Measurements from ENCODE around the gene RXRG.

RXRG gene

GRCh38 chr1:165371588-165372225 lies 73.2 kb downstream of the RXRG start:
- H3K9me3 ChIP-seq (replicated peaks; ENCODE audit: insufficient read depth, low read length): no peaks in the 10 kb centered on the region
- no peak overlapping the region for H3K4me3 ChIP-seq (ENCODE audit: low read length)
- DNase-seq: peak; percentile 34
- H3F3A ChIP-seq (ENCODE audit: insufficient read depth, low read length): no peaks in the 10 kb centered on the region
- no peaks in the 10 kb centered on the region for H3K9me2 ChIP-seq (replicated peaks; ENCODE audit: insufficient read depth, low read length)
- no peak for TF ChIP-seq EZH2phosphoT487 (IDR thresholded peaks at IDR 0.05; ENCODE audit: low read length)
- no peak for TF ChIP-seq EZH2 (optimal IDR thresholded peaks at IDR 0.05; ENCODE audit: low read depth, low read length)
- TF ChIP-seq CTCF (IDR thresholded peaks at IDR 0.05; ENCODE audit: low read length): no peak
- no peaks in the 10 kb centered on the region for H3K79me2 ChIP-seq (ENCODE audit: low read length)
- peaks cover 16% of the 10 kb centered on the region for H3K4me1 ChIP-seq (ENCODE audit: low read length)
- H2AFZ ChIP-seq (ENCODE audit: low read length): no peak overlapping the region
- no peak overlapping the region for H3K9ac ChIP-seq (ENCODE audit: low read length)
- H3K27me3 ChIP-seq (replicated peaks; ENCODE audit: insufficient read depth, low read length): peaks cover 51% of the 10 kb centered on the region
- no peak overlapping the region for H3K4me2 ChIP-seq (ENCODE audit: low read depth, low read length)
- H3K36me3 ChIP-seq (replicated peaks; ENCODE audit: insufficient read depth, low read length): no peaks in the 10 kb centered on the region
- no peak overlapping the region for H3K27ac ChIP-seq (ENCODE audit: low read length)
- H4K20me1 ChIP-seq (ENCODE audit: insufficient read depth, low read length): no peaks in the 10 kb centered on the region

GRCh38 chr1:165369255-165369848 lies 75.6 kb downstream of the RXRG start:
- Histone ChIP-seq H3K9ac (ENCODE audit: low read length) (no peak overlapping the region), H3K4me1 (ENCODE audit: low read length) (peaks cover 16% of the 10 kb centered on the region), H3K36me3 (replicated peaks; ENCODE audit: insufficient read depth, low read length) (no peaks in the 10 kb centered on the region), H2AFZ (ENCODE audit: low read length) (no peak overlapping the region), H3K27ac (ENCODE audit: low read length) (no peak overlapping the region), H3K9me3 (replicated peaks; ENCODE audit: insufficient read depth, low read length) (no peaks in the 10 kb centered on the region), H4K20me1 (ENCODE audit: insufficient read depth, low read length) (no peaks in the 10 kb centered on the region), H3K4me2 (ENCODE audit: low read depth, low read length) (no peak overlapping the region), H3K9me2 (replicated peaks; ENCODE audit: insufficient read depth, low read length) (no peaks in the 10 kb centered on the region), H3K27me3 (replicated peaks; ENCODE audit: insufficient read depth, low read length) (peaks cover 27% of the 10 kb centered on the region), H3K79me2 (ENCODE audit: low read length) (no peaks in the 10 kb centered on the region), H3K4me3 (ENCODE audit: low read length) (no peak overlapping the region), H3F3A (ENCODE audit: insufficient read depth, low read length) (no peaks in the 10 kb centered on the region)
- DNase-seq: peak; percentile 64
- TF ChIP-seq EZH2phosphoT487 (IDR thresholded peaks at IDR 0.05; ENCODE audit: low read length): no peak
- peak; percentile 98 for TF ChIP-seq CTCF (IDR thresholded peaks at IDR 0.05; ENCODE audit: low read length)

GRCh38 chr1:165367375-165367993 lies 77.4 kb downstream of the RXRG start:
- Histone ChIP-seq H3K9ac (ENCODE audit: low read length) (no peak overlapping the region), H2AFZ (ENCODE audit: low read length) (no peak overlapping the region), H3K9me2 (replicated peaks; ENCODE audit: insufficient read depth, low read length) (no peaks in the 10 kb centered on the region), H3K4me1 (ENCODE audit: low read length) (peaks cover 16% of the 10 kb centered on the region), H3K27ac (ENCODE audit: low read length) (no peak overlapping the region), H3K27me3 (replicated peaks; ENCODE audit: insufficient read depth, low read length) (peaks cover 15% of the 10 kb centered on the region), H3K9me3 (replicated peaks; ENCODE audit: insufficient read depth, low read length) (no peaks in the 10 kb centered on the region), H3K79me2 (ENCODE audit: low read length) (no peaks in the 10 kb centered on the region), H3K36me3 (replicated peaks; ENCODE audit: insufficient read depth, low read length) (no peaks in the 10 kb centered on the region), H3F3A (ENCODE audit: insufficient read depth, low read length) (no peaks in the 10 kb centered on the region), H3K4me2 (ENCODE audit: low read depth, low read length) (no peak overlapping the region), H4K20me1 (ENCODE audit: insufficient read depth, low read length) (no peaks in the 10 kb centered on the region), H3K4me3 (ENCODE audit: low read length) (no peak overlapping the region)
- TF ChIP-seq CTCF (IDR thresholded peaks at IDR 0.05; ENCODE audit: low read length) (peak; percentile 100), EZH2phosphoT487 (IDR thresholded peaks at IDR 0.05; ENCODE audit: low read length) (no peak)
- DNase-seq: peak; percentile 81
